M059J (cell line): ENCODE results near the gene FGFR1OP2. TPM values are rescaled to one million over a fixed set of nuclear protein-coding genes. Genes with fewer than 3 reads are reported as not detected.
"Not testable (repeated sequence)": the region's sequence is repeated elsewhere in the genome, so short reads cannot be mapped to it uniquely, and the experiment has no call there.

ENCODE experiments used
- DNase-seq: peaks from one replicate; pipeline ENCODE4 v3.0.0-alpha.2; 2012; ENCODE audit warnings: low read depth
- total RNA-seq: library from RNA; depleted of rRNA; stranded (reverse); fragments of >200 nt; shearing (Covaris generic); gene quantifications from 2 replicates; pipeline ENCODE4 v1.2.3, GENCODE V29; 2014

FGFR1OP2 gene
- total RNA-seq, 1 experiment from 2014 or later: 46.2 TPM

GRCh38 chr12:26941215-26941594, 2.9 kb downstream of the FGFR1OP2 start:
- no peak for DNase-seq

- no peak for DNase-seq
Observed at GRCh38 chr12:26948309-26948708, 10.0 kb downstream of the FGFR1OP2 start.

- DNase-seq: peak; percentile 7
Observed at GRCh38 chr12:26953447-26953846, 15.2 kb downstream of the FGFR1OP2 start.

GRCh38 chr12:26954027-26954426, 15.8 kb downstream of the FGFR1OP2 start:
- no peak for DNase-seq

GRCh38 chr12:26961391-26961790, 23.1 kb downstream of the FGFR1OP2 start:
- DNase-seq: not testable (repeated sequence)

- DNase-seq: no peak
Observed at GRCh38 chr12:26961803-26962202, 23.5 kb downstream of the FGFR1OP2 start.

GRCh38 chr12:26963413-26963812, 25.1 kb downstream of the FGFR1OP2 start:
- DNase-seq: no peak

- no peak for DNase-seq
Observed at GRCh38 chr12:26966842-26967241, 28.6 kb downstream of the FGFR1OP2 start.

- DNase-seq: no peak
Observed at GRCh38 chr12:26970136-26970535, 31.9 kb downstream of the FGFR1OP2 start.

- DNase-seq: no peak
Observed at GRCh38 chr12:26971963-26972362, 33.7 kb downstream of the FGFR1OP2 start.

- no peak for DNase-seq
Observed at GRCh38 chr12:26976687-26977086, 38.4 kb downstream of the FGFR1OP2 start.

GRCh38 chr12:26978801-26979200, 40.5 kb downstream of the FGFR1OP2 start:
- no peak for DNase-seq

GRCh38 chr12:26979733-26980132, 41.5 kb downstream of the FGFR1OP2 start:
- DNase-seq: no peak

- no peak for DNase-seq
Observed at GRCh38 chr12:26982866-26983265, 44.6 kb downstream of the FGFR1OP2 start.

GRCh38 chr12:26987634-26988424, 49.6 kb downstream of the FGFR1OP2 start:
- DNase-seq: peak; percentile 65

GRCh38 chr12:26988703-26989102, 50.4 kb downstream of the FGFR1OP2 start:
- DNase-seq: no peak

GRCh38 chr12:26989873-26990272, 51.6 kb downstream of the FGFR1OP2 start:
- no peak for DNase-seq

GRCh38 chr12:26991826-26992225, 53.6 kb downstream of the FGFR1OP2 start:
- DNase-seq: no peak

GRCh38 chr12:26994109-26994508, 55.8 kb downstream of the FGFR1OP2 start:
- DNase-seq: no peak

GRCh38 chr12:26995706-26996105, 57.4 kb downstream of the FGFR1OP2 start:
- no peak for DNase-seq

GRCh38 chr12:26997003-26997402, 58.7 kb downstream of the FGFR1OP2 start:
- DNase-seq: no peak

- no peak for DNase-seq
Observed at GRCh38 chr12:27000961-27001360, 62.7 kb downstream of the FGFR1OP2 start.

GRCh38 chr12:27001663-27002062, 63.4 kb downstream of the FGFR1OP2 start:
- DNase-seq: no peak

GRCh38 chr12:27002141-27002540, 63.9 kb downstream of the FGFR1OP2 start:
- DNase-seq: no peak
